BJ (cell line): Measurements from ENCODE around the gene PLCD1. TPM values are rescaled to one million over a fixed set of nuclear protein-coding genes. Genes with fewer than 3 reads are reported as not detected.

Source experiments
- CTCF ChIA-PET: fragments of 350-600 bp; formaldehyde crosslinking; extraction: SDS; loops from one replicate; lab custom pipeline; 2021; ENCODE audit warnings: antibody characterized with exemption, inconsistent platforms; lab: Yijun Ruan, JAX
- POLR2A ChIA-PET: fragments of 300-600 bp; sonication (Branson Sonifier 250); formaldehyde crosslinking; extraction: SDS; loops from one replicate; lab custom pipeline; 2021; ENCODE audit warnings: antibody characterized with exemption; lab: Charles Lee
- DNase-seq: peaks from one replicate; pipeline ENCODE4 v3.0.0-alpha.2; 2011; ENCODE audit warnings: low read depth
- H3K27me3 ChIP-seq: 2 replicates; pipeline ENCODE4 v1.6.0; 2011; ENCODE audit warnings: low read length; ENCODE audit not compliant: control insufficient read depth, insufficient read depth
- H3K36me3 ChIP-seq: 2 replicates; pipeline ENCODE4 v1.5.1; 2011; ENCODE audit warnings: low read length; ENCODE audit not compliant: control insufficient read depth, insufficient read depth
- H3K4me3 ChIP-seq: 2 replicates; pipeline ENCODE4 v1.5.1; 2011; ENCODE audit warnings: low read depth, mild to moderate bottlenecking, control low read depth, low read length
- CTCF ChIP-seq: IDR thresholded peaks from 2 replicates; pipeline ENCODE4 v1.5.1; 2011; ENCODE audit warnings: low read depth, mild to moderate bottlenecking, control low read depth, inconsistent platforms, low read length, moderate library complexity; ENCODE audit not compliant: insufficient read depth
- polyA plus RNA-seq: library from polyadenylated mRNA; depleted of rRNA; stranded (reverse); fragments of >200 nt; gene quantifications from 2 replicates; pipeline ENCODE4 v1.2.3, GENCODE V29; 2011; rRNA removed
- small RNA-seq: library from RNA; depleted of rRNA; stranded (forward); fragments of <200 nt; gene quantifications from one replicate; pipeline ENCODE3, GENCODE V24; 2012; ENCODE audit warnings: low replicate concordance, low read depth; ENCODE audit not compliant: insufficient read length

Gene PLCD1
- polyA plus RNA-seq, 1 experiment, result 12.3 TPM

GRCh38 chr3:37957539-37957936, 71.9 kb downstream of the PLCD1 start:
- no peaks in the 10 kb centered on the region for H3K27me3 ChIP-seq
- peaks cover 2% of the 10 kb centered on the region for H3K36me3 ChIP-seq
- ChIA-PET POLR2A (no interaction called here), CTCF (interaction anchor here (1.1 to 2.6 kb wide), 2 partner anchors 9 to 102 kb away, joined by 7 to 18 read pairs; no protein-coding TSS in a partner anchor)
- TF ChIP-seq CTCF, result no peak
- no peak overlapping the region for H3K4me3 ChIP-seq
- no peak for DNase-seq

Small RNAs within 50 kb of the gene (small RNA-seq; reads per million reads assigned to genes)
- 15.2 reads per million, percentile 81 among the genes with 10 or more reads in this experiment for gene MIR26A1
- not detected for gene RF00019

Other genes with a start within 250 kb of the PLCD1 start
- gene CTDSPL, start 167.8 kb downstream of the PLCD1 start, polyA plus RNA-seq, result 43.0 and 45.2 TPM in 2 replicates
- 4.9 and 8.8 TPM in 2 replicates for gene VILL, start 38.9 kb downstream of the PLCD1 start, polyA plus RNA-seq
- gene DLEC1, start 9.6 kb upstream of the PLCD1 start, polyA plus RNA-seq, result 0.02 and 0.06 TPM in 2 replicates
- gene ACAA1, start 107.5 kb upstream of the PLCD1 start, polyA plus RNA-seq, result 54.7 and 81.8 TPM in 2 replicates
- gene MYD88, start 109.0 kb upstream of the PLCD1 start, polyA plus RNA-seq, result 28.4 and 45.6 TPM in 2 replicates
- 27.6 and 43.6 TPM in 2 replicates for gene OXSR1, start 135.9 kb upstream of the PLCD1 start, polyA plus RNA-seq
- gene SLC22A13, start 236.2 kb upstream of the PLCD1 start, polyA plus RNA-seq, result 0.13 and 0.15 TPM in 2 replicates